ENCODE measurements around the gene SPON1.
"Not testable (repeated sequence)": the region's sequence is repeated elsewhere in the genome, so short reads cannot be mapped to it uniquely, and the experiment has no call there.

The SPON1 gene

GRCh38 chr11:14136561-14136960 is 174.0 kb downstream of the SPON1 start:
- no peak for DNase-seq

DNA sequence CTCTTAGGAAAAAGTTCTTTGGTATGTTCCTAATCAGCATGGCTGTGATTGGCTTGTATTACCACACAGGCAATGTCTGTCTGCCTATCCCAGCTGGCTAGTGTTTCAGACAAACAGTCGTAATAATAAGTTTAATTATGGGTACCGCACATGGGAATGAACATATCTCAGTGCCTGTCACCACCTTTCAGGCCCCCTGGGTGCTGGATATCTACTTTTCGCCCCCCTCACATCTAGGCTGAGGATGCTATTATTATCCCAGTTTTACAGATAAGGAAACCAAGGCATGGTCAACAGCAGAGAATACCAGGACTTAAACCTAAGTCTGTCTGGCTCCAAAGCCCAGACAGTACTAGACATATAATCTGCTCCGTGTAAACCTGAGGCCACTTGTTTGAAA is 174.8 kb downstream of the SPON1 start:
- DNase-seq = no peak

- no peak for DNase-seq
Observed at GRCh38 chr11:14140991-14141390, 178.5 kb downstream of the SPON1 start.

- no peak for DNase-seq
Observed at GRCh38 chr11:14141676-14142075, 179.2 kb downstream of the SPON1 start.

GRCh38 chr11:14144934-14145333 is 182.4 kb downstream of the SPON1 start:
- DNase-seq = no peak

DNA sequence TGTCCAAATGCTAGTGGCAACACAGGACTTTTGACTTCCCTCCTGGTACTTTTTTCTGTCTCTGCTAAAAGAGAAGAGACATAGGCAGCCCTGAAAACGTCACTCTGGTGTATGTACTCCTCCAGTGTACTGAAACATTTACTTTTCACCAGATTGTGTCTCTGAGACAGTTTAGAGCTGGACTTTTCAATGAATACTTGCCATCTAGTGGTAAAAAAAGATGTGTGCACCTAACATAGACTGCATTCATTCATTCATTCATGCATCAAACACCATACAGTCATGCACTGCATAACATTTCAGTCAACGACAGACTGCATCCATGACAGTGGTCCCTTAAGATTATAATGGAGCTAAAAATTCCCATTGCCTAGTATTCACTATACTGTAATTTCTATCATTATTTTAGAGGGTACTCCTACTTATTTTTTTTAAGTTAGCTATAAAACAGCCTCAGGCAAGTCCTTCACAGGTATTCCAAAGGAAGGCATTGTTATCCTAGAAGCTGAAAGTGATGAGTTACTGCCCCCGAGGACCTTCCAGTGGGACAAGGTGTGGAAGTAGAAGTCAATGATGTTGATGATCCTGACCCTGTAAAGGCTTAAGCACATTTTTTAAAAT is 186.2 kb downstream of the SPON1 start:
- DNase-seq = no peak

DNA sequence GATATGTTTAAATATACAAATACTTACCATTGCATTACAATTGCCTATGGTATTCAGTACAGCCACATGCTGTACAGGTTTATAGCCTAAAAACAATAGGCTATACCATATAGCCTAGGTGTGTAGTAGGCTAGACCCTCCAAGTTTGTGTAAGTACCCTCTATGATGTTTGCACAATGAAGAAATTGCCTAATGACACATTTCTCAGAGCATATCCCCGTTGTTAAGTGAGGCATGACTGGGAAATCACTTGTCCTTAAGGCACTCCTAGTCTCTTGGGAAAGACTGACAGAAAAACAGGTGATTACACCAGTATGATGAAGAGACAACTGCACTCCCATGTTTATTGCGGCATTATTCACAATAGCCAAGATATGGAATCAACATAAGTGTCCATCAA is 187.2 kb downstream of the SPON1 start:
- no peak for DNase-seq

GRCh38 chr11:14150878-14151277 is 188.4 kb downstream of the SPON1 start:
- DNase-seq = no peak

DNA sequence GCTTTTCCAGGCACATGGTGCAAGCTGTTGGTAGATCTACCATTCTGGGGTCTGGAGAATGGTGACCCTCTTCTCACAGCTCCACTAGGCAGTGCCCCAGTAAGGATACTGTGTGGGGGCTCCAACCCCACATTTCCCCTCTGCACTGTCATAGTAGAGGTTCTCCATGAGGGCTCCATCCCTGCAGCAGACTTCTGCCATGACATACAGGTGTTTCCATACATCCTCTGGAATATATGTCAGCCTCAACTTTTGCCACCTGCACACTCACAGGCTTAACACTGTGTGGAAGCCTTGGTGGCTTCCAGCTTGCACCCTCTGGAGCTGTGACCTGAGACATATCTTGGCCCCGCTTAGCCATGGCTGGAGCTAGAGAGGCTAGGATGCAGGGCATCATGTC is 191.6 kb downstream of the SPON1 start:
- not testable (repeated sequence) for DNase-seq

DNA sequence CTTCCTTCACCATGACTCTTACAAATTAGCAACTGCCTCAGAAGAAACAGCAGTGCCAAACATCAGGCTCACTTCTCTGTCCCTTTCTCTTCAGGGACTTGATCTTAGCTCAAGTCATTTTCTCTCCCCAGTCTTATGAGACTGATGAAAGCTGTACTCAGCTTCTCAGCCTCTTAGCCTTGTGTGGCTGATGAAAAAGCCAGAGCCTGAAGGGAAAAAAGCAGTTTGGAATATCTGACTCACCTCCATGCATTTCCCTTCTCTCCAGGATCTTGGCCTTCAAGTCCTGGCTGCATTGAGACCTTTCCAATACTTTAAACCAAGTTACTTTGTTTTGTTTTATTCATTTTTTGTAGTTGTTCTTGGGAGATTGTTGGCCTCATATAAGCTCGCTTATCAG is 195.9 kb downstream of the SPON1 start:
- DNase-seq = no peak

- DNase-seq = no peak
Observed at GRCh38 chr11:14163576-14163975, 201.1 kb downstream of the SPON1 start.

- DNase-seq = not testable (repeated sequence)
Observed at GRCh38 chr11:14173679-14174078, 211.2 kb downstream of the SPON1 start.

GRCh38 chr11:14179116-14179820 is 216.7 kb downstream of the SPON1 start:
- DNase-seq = no peak

DNA sequence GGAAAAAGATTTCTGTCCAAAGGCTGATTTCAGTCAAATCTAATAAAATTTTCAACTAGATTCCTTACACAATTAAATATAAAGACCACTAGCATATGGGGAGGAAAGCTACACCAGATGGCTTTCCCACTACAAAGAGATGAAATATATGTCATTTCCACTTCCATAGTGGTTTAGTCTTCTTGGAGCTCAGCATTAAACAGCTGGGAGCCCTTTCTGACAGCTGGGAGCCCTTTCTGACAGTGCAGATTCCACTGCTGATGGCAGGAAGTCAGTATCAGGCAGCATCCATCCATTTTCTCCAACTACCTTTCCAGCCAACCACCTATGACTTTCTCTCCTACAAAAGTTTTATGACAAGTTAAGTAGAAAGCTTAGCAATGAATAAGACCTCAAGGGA is 218.6 kb downstream of the SPON1 start:
- no peak for DNase-seq

DNA sequence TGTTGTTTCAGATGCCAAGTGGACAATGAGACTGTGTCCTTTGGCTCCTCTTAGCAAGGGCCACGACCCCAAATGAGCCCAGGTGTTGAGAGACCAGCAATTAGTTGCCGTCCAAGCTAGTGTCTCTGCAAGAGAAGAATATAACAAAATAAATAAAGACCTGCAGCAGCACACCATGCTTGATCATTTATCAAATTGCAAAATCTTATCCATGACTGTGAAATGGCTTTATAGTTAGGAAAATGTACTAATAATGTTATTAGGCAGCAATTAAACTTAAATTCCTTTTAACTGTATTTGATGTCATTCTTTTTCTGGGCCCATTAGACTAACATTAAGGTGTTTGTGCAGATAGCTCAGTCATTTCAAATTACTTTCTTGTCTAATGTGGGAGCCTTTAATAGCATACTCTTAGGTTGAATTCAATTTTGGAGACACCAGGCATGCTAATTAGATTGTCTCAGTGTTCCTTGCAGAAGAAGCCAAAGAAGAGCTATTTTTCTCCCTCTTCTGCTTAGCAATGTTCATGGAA is 220.4 kb downstream of the SPON1 start:
- DNase-seq = no peak

DNA sequence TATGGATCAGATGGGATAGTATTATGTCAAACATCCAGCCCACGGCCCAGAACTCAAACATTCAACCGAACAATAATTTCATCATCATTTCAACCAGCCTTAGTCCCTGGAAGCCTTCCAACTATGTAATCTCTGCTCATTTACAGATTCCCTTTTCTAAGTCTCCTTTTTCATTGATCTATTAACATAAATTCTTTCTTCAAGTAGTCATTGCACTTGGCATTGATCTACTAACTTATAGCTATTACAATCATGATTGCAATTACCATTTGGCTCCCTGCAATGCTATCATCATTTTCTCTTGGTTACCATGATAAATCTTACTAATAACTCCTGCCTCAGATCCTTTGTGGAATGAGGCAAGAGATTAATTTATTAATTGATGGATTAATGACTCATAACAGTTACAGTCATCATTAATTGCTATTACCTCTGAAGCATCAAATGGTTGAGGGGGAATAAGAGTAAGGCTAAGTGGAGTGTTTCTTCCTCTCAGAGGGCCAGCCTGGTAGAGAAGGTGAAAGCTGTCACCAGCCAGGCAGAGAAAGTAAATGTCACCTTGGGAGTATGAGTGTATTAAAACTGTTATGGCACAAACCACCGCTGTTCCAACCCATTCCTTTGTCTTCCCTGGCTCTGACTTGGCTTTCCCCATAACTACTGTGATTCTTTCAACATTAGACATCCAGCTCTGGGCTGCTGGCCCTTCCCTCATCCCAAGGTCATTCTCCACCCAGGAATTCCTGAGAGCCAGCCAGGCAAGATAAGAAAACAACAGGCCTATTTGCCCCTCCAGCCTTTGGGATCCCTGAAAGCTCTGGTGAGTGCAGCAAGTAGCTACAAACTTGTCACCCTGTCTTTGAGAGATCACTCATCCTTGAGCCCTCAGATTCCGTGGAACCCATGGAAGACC is 221.8 kb downstream of the SPON1 start:
- DNase-seq = no peak

DNA sequence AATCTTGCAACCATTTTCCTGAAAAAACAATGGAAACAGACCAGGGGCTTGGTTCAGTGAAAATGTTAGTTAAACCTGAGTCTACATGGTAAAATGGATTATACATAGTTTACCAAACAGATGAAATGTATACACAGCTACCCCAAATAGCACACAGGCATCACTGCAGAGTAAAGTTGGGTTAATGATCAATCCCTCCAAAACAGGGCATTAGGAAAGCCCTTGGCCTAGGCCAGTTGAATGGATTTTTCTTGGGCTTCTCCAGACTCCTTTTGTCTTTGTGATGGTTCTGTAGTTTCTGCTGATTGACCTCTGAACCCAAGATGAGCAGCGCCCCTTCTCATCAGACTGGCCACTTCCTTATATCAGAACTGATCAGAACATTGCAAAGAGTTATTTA is 222.9 kb downstream of the SPON1 start:
- no peak for DNase-seq

DNA sequence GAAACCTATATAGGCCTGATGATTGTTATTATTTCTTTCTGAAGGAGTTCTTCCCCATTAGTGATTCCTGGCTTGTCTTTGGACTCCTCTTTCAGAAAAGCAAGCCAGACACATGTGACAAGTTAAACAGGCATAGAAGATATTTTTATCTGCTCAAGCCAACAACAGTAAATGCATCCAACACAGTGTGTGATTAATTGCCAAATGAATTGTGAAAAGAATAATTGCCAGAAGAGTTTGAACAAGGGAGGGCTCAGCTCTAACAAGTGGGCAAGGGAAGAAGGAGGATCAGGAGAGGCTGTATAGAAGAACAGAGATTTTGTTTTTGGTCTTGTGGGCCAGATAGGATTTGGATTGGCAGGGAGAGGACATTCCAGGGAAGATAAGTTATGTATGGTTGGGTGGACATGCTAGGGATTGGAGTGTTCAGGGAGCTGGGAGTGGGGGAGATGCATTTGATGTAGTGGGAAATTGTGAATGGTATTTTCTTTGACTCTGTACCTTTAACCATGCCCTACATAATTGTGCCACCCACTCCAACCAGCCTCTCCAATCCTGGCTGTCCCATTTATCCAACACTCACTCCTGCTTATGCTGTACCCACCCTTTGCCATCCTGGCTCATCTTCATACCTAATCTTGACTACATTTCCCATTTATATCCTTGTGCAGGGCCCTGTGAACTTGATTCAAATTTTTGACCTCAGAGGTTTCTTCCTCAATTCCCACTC is 223.7 kb downstream of the SPON1 start:
- DNase-seq = no peak

DNA sequence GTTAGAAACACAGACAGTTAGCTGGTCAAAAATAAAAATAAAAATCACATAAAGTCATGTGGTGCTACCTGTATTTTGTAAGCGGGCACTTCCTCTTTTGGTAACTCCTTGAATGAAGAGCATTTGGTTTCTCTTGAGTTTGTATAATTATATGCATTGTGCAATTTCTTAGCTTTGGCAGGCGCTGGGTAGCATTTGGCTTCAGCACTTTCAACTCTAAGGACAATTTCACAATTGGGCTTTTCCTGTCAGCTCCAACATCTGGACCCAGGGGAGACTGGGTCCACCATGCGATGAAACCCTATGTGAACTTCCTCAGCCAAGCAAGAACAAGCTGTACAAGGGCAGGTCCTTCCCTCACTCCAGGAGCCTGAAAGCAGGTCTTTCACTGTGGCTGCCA is 227.4 kb downstream of the SPON1 start:
- peak; percentile 1 for DNase-seq

- no peak for DNase-seq
Observed at GRCh38 chr11:14190992-14191778, 228.7 kb downstream of the SPON1 start.

DNA sequence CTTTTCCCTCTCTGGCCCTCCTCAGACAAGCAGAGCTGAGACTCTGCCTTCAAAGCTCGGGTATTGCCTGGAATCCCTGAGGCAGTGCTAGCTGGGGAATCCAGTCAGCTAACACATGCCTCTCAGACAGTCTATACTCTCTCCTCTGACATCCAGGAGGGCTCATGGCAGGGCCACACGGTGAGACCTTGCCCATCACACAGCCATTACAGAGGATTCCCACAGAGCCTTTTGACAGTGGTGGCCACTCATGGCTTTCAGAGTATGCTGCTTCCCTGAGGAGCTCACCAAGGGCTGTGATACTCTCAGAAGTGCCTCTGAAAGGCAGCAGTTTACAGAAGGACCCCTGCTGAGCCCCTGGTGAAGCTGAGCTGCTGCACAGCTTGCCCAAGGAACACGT is 231.1 kb downstream of the SPON1 start:
- DNase-seq = no peak

Measured in GF-D8 (cell line).